GM18498 (cell line): Measurements from ENCODE around the gene PCNA.

Experiments
- ATAC-seq: cut with Tn5 transposase; IDR thresholded peaks from one replicate; pipeline ENCODE4 v1.9.1; 2021; ENCODE audit warnings: mild to moderate bottlenecking, moderate library complexity; ENCODE audit not compliant: unreplicated experiment

Gene PCNA

GRCh38 chr20:5069141-5069806 lies 50.5 kb downstream of the PCNA start:
- no peak for ATAC-seq

DNA sequence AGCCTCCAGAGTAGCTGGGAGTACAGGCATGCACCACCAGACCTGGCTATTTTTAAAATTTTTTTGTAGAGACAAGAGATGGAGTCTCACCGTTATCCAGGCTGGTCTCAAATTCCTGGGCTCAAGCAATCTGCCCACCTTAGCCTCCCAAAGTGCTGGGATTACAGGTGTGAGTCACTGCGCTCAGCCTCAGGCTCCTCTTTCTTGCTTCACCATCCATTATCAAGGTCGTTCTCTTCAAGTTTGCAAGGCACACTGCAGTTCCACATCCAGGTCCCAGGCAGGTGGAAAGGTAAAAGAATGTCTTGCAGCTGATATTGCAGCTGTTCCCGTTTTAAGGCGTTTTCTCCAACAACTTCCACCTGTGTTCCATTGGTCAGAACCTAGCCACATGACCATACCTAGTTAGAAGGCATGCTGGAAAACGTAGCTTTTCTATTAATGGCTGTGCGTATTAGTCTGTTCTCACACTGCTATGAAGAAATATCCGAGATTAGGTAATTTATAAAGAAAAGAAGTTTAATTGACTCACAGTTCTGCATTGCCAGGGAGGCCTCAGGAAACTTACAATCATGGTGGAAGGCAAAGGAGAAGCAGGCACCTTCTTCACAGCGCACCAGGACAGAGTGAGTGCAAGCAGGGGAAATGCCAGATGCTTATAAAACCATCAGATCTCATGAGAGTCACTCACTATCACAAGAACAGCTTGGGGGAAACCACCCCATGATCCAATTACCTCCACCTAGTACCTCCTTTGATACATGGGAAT lies 51.7 kb downstream of the PCNA start:
- ATAC-seq: no peak

DNA sequence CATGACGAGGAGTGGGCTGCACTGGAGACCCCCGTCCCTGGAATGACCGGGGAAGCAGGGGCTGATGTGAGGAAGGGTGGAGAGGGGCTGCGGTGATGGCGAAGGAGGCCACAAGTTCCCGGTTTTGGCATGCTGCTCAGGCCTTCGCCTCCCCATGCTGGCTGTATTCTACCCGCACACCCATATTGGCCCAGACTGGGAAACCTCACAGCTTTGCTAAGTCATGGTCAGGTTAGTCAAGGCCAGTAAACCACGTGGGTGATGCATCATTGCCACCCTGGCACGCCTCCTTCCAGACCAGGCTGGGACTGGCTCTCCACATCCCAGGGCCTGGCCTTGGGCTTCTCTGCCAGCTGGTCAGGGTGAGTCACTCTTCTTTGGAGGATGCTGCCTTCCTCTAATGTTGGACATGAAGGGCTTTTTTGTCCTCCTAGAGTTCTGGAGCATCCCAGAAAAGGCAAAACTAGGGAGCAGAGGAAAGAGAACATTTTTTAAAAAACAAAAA lies 53.8 kb downstream of the PCNA start:
- no peak for ATAC-seq

GRCh38 chr20:5065166-5065878 lies 54.4 kb downstream of the PCNA start:
- ATAC-seq: no peak
